GM10266 (cell line): Measurements from ENCODE around the gene FEM1B.

Experiments
- DNase-seq: peaks from one replicate; pipeline ENCODE4 v3.0.0; 2012; ENCODE audit errors: extremely low spot score
- TF ChIP-seq, protein P1 (sequence below): IDR thresholded peaks from 2 replicates; pipeline ENCODE4 v1.5.1; 2012; ENCODE audit warnings: mild to moderate bottlenecking, low read depth; ENCODE audit not compliant: control insufficient read depth, insufficient read depth; ENCODE audit errors: missing control alignments

The FEM1B gene

DNA sequence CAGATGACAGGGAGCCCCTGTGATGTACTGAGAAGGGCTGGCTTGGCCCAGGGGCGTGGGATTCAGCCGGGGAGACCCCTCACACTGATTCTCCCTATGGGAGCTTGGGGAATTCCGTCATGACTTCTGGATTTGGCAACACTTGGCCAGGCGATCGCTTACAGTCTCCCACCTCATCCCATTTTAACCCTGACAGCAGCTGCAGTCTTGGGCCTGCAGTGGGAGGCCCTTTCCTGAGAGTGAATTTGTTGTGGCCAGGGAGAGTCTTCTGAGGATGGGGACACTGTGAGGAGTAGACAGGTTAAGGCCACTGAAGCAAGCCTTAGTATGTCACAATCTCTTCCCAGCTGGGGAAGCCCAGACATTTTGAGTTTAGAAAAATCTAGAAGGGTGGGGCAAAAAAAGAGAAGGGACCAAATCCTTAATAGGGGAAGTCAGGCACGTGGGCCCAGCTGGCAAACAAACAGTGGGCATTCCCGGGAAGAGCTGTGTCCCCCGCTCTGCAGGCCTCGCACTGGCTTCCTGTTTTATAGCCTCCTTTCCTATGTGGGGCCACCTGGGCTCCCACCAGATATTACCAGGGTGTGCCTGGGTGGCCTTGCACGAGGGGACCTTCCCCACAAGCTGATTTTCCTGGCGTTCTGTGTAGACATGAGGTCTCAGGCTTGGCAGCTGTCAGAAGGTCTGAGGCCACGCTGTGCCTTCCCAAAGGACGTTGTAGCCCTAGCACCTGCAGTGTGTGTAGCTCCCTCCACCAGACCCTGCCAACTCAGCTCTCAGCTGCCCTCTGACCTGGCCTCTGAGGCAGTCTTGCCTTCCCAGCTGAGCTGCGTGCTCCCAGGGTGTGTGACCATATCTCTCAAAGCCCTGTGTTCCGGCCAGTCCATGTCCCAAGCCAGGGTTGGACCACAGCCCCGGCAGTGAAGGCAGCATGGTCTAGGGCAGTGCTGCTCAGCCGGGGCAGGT lies 64.5 kb downstream of the FEM1B start:
- DNase-seq = no peak
- TF ChIP-seq, protein P1, sequence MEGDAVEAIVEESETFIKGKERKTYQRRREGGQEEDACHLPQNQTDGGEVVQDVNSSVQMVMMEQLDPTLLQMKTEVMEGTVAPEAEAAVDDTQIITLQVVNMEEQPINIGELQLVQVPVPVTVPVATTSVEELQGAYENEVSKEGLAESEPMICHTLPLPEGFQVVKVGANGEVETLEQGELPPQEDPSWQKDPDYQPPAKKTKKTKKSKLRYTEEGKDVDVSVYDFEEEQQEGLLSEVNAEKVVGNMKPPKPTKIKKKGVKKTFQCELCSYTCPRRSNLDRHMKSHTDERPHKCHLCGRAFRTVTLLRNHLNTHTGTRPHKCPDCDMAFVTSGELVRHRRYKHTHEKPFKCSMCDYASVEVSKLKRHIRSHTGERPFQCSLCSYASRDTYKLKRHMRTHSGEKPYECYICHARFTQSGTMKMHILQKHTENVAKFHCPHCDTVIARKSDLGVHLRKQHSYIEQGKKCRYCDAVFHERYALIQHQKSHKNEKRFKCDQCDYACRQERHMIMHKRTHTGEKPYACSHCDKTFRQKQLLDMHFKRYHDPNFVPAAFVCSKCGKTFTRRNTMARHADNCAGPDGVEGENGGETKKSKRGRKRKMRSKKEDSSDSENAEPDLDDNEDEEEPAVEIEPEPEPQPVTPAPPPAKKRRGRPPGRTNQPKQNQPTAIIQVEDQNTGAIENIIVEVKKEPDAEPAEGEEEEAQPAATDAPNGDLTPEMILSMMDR = no peak

DNA sequence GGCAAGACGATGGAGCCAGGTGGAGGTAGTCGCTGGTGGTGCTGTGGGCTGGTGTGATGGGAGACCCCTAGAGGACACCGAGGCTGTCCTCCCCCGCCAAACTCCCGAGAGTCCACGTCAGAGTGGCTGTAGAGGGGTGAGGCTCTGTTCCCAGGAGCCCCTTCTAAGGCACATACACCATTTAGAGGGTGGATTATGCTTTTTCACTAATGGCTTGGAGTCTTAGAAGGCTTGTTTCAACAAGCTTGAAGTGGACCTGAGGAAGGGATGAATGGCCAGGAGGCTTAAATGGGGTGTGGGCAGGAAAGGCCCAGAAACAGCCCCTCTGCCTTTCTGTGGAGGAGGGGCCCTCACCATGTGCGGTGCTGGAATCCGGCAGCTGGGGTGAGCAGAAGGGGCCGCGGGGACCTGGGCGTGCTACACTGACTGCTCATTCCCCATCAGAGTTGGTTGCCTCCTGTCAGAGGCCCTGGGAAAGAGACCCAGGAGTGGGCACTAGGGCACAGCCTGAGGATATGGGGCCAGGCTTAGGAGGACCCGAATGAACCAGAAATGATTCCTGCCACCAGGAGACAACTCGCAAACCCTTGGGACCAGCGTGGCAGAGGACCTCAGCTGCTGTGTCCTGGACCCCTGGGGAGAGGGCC lies 66.2 kb downstream of the FEM1B start:
- no peak for DNase-seq
- TF ChIP-seq, protein P1 = no peak

DNA sequence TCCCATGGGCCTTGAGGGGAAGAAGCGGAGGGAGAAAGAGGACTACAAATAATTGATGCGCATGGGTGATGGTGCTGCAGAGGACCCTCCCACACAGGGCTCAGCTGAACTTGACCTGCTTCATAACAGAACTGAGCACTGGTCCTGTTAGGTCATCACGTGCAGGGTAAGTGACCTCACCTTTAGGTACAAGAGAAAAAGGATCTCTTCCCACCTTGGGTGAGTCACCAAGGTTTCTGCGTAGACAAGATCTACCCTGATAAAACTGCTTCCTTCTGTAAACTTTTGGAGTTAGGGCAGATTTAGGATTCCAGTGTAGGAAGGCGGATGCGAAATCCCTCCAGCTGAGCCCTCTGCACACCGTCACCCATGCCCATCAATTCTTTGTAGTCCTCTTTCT lies 67.1 kb downstream of the FEM1B start:
- no peak for DNase-seq
- TF ChIP-seq, protein P1 = no peak
